Measurements from ENCODE around the gene RAC3.

RAC3 gene

GRCh38 chr17:82055023-82055964 lies 23.8 kb downstream of the RAC3 start:
- DNase-seq (ENCODE audit: low spot score) = no peak
- in situ Hi-C loops (cut with MboI; ENCODE audit: low sequenced_read_pairs, unreplicated experiment) = no loop called here
- no peak for TF ChIP-seq CTCF (IDR thresholded peaks at IDR 0.05; ENCODE audit: borderline replicate concordance, control extremely low read depth, extremely low read depth, insufficient read depth, missing control alignments)

GRCh38 chr17:82055965-82056728 lies 24.7 kb downstream of the RAC3 start:
- in situ Hi-C loops (cut with MboI; ENCODE audit: low sequenced_read_pairs, unreplicated experiment) = no loop called here
- DNase-seq (ENCODE audit: low spot score) = no peak
- no peak for TF ChIP-seq CTCF (IDR thresholded peaks at IDR 0.05; ENCODE audit: borderline replicate concordance, control extremely low read depth, extremely low read depth, insufficient read depth, missing control alignments)

GRCh38 chr17:82056729-82057621 lies 25.5 kb downstream of the RAC3 start:
- no peak for TF ChIP-seq CTCF (IDR thresholded peaks at IDR 0.05; ENCODE audit: borderline replicate concordance, control extremely low read depth, extremely low read depth, insufficient read depth, missing control alignments)
- in situ Hi-C loops (cut with MboI; ENCODE audit: low sequenced_read_pairs, unreplicated experiment) = no loop called here
- DNase-seq (ENCODE audit: low spot score) = no peak

GRCh38 chr17:82058230-82058854 lies 26.9 kb downstream of the RAC3 start:
- no peak for TF ChIP-seq CTCF (IDR thresholded peaks at IDR 0.05; ENCODE audit: borderline replicate concordance, control extremely low read depth, extremely low read depth, insufficient read depth, missing control alignments)
- in situ Hi-C loops (cut with MboI; ENCODE audit: low sequenced_read_pairs, unreplicated experiment) = no loop called here

GRCh38 chr17:82058855-82059249 lies 27.4 kb downstream of the RAC3 start:
- in situ Hi-C loops (cut with MboI; ENCODE audit: low sequenced_read_pairs, unreplicated experiment) = no loop called here
- no peak for DNase-seq (ENCODE audit: low spot score)
- TF ChIP-seq CTCF (IDR thresholded peaks at IDR 0.05; ENCODE audit: borderline replicate concordance, control extremely low read depth, extremely low read depth, insufficient read depth, missing control alignments) = no peak

More at GRCh38 chr17:82058230-82058854, 26.9 kb downstream of the RAC3 start:
- DNase-seq (ENCODE audit: low spot score) = no peak

Data from GM13976 (cell line).